ENCODE data around the gene ITPR1.

GRCh38 chr3:4593014-4593413 is 99.9 kb downstream of the ITPR1 start:
- TF ChIP-seq POLR2A (IDR thresholded peaks at IDR 0.05), result no peak
- TF ChIP-seq, protein P1, sequence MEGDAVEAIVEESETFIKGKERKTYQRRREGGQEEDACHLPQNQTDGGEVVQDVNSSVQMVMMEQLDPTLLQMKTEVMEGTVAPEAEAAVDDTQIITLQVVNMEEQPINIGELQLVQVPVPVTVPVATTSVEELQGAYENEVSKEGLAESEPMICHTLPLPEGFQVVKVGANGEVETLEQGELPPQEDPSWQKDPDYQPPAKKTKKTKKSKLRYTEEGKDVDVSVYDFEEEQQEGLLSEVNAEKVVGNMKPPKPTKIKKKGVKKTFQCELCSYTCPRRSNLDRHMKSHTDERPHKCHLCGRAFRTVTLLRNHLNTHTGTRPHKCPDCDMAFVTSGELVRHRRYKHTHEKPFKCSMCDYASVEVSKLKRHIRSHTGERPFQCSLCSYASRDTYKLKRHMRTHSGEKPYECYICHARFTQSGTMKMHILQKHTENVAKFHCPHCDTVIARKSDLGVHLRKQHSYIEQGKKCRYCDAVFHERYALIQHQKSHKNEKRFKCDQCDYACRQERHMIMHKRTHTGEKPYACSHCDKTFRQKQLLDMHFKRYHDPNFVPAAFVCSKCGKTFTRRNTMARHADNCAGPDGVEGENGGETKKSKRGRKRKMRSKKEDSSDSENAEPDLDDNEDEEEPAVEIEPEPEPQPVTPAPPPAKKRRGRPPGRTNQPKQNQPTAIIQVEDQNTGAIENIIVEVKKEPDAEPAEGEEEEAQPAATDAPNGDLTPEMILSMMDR (IDR thresholded peaks at IDR 0.05), result no peak
